HCT116 (cell line): ENCODE data around the gene PLD1. TPM values are rescaled to one million over a fixed set of nuclear protein-coding genes. Genes with fewer than 3 reads are reported as not detected.
A peak's percentile ranks its signal among the peaks of the same experiment; 100 is the strongest.

Experiments used
- ATAC-seq: fragments of 200-7000 bp; cut with Tn5 transposase; 2 replicates; pipeline ENCODE4 v1.9.1; 2020; ENCODE audit warnings: mild to moderate bottlenecking, moderate library complexity
- BruUV-seq: library from RNA; stranded (reverse); fragments of 400-500 nt; replicated peaks from 2 replicates; lab custom pipeline; 2021; lab: Mats Ljungman, UMichigan
- CTCF ChIA-PET: fragments of 300-600 bp; sonication (Branson Sonifier 250); formaldehyde crosslinking; loops from one replicate; lab custom pipeline; 2021; ENCODE audit warnings: antibody characterized with exemption; lab: Charles Lee
- POLR2A ChIA-PET: fragments of 300-600, 350-600 bp; sonication (Branson Sonifier 250); formaldehyde crosslinking; loops from one replicate; lab custom pipeline; 2021; ENCODE audit warnings: antibody characterized with exemption; lab: Charles Lee
- RAD21 ChIA-PET, 2 experiments: fragments of 300-600 bp; sonication (Branson Sonifier 250); formaldehyde crosslinking; loops; one replicate each; lab custom pipeline; 2023; ENCODE audit warnings: low total read pairs in 2 of 2; ENCODE audit not compliant: uncharacterized antibody in 2 of 2, unreplicated experiment in 2 of 2, low non-redundant PET in 1 of 2; lab: Charles Lee
- DNase-seq: peaks from one replicate; pipeline ENCODE4 v3.0.0-alpha.2; 2010; ENCODE audit warnings: low read depth, low spot score
- H2AFZ ChIP-seq: fragments of 200-600 bp; shearing (Covaris generic), sonication (generic); 2 replicates; pipeline ENCODE4 v1.6.1; 2017; ENCODE audit warnings: low read depth, mixed run types, mixed read lengths, antibody characterized with exemption, low read length; ENCODE audit not compliant: poor library complexity, severe bottlenecking
- H3K27ac ChIP-seq: 2 replicates; pipeline ENCODE4 v1.5.1; 2012; ENCODE audit warnings: low read depth, low read length
- H3K27me3 ChIP-seq: fragments of 200-600 bp; sonication (generic); 2 replicates; pipeline ENCODE4 v1.6.1; 2016; ENCODE audit warnings: mixed run types, low read length, mixed read lengths; ENCODE audit not compliant: insufficient read depth
- H3K36me3 ChIP-seq, 2 experiments: fragments of 200-500 bp in 1 of 2; fragments of 200-600 bp in 1 of 2; sonication (Bioruptor generic) in 1 of 2; sonication (generic) in 1 of 2; 2 replicates each; pipeline versions ENCODE4 v1.5.1 to v1.6.1; 2014 to 2016; ENCODE audit warnings: low read length in 2 of 2, inconsistent platforms in 1 of 2, mixed read lengths in 1 of 2, mixed run types in 1 of 2; ENCODE audit not compliant: insufficient read depth in 2 of 2, control insufficient read depth in 1 of 2
- H3K4me1 ChIP-seq, 2 experiments: fragments of 200-600 bp in 1 of 2; sonication (generic) in 1 of 2; 2 replicates each; pipeline versions ENCODE4 v1.5.1 to v1.6.1; 2012 to 2017; ENCODE audit warnings: low read length in 2 of 2, inconsistent platforms in 1 of 2, mild to moderate bottlenecking in 1 of 2, mixed read lengths in 1 of 2, mixed run types in 1 of 2, moderate library complexity in 1 of 2; ENCODE audit not compliant: insufficient read depth in 2 of 2, control insufficient read depth in 1 of 2
- H3K4me2 ChIP-seq: fragments of 200-600 bp; sonication (generic); 2 replicates; pipeline ENCODE4 v1.6.1; 2017; ENCODE audit warnings: mixed run types, low read length, mixed read lengths
- H3K4me3 ChIP-seq, 2 experiments: fragments of 200-600 bp in 1 of 2; sonication (generic) in 1 of 2; replicated peaks in 1 of 2; 2 replicates each; pipeline ENCODE4 v1.5.1; 2011 to 2016; ENCODE audit warnings: low read length in 2 of 2, control low read depth in 1 of 2, low read depth in 1 of 2, mild to moderate bottlenecking in 1 of 2, mixed read lengths in 1 of 2, mixed run types in 1 of 2
- H3K79me2 ChIP-seq: fragments of 200-600 bp; sonication (generic); 2 replicates; pipeline ENCODE4 v1.6.1; 2017; ENCODE audit warnings: mild to moderate bottlenecking, mixed run types, low read length, moderate library complexity, mixed read lengths; ENCODE audit not compliant: insufficient read depth
- H3K9ac ChIP-seq: fragments of 200-600 bp; sonication (generic); 2 replicates; pipeline ENCODE4 v1.6.1; 2016; ENCODE audit warnings: low read length, mixed read lengths
- H3K9me2 ChIP-seq: fragments of 200-600 bp; sonication (generic), shearing (Covaris generic); 2 replicates; pipeline ENCODE4 v1.6.1; 2017; ENCODE audit warnings: mixed run types, mild to moderate bottlenecking, moderate library complexity; ENCODE audit not compliant: insufficient read depth
- H3K9me3 ChIP-seq, 2 experiments: fragments of 200-500 bp in 1 of 2; fragments of 200-600 bp in 1 of 2; sonication (Bioruptor generic) in 1 of 2; sonication (generic) in 1 of 2; 2 replicates each; pipeline ENCODE4 v1.6.1; 2014 to 2017; ENCODE audit warnings: low read length in 2 of 2, mixed read lengths in 2 of 2, inconsistent platforms in 1 of 2, low read depth in 1 of 2, mild to moderate bottlenecking in 1 of 2, mixed run types in 1 of 2, moderate library complexity in 1 of 2; ENCODE audit not compliant: control insufficient read depth in 1 of 2, insufficient read depth in 1 of 2
- H4K20me1 ChIP-seq: fragments of 200-600 bp; sonication (generic), shearing (Covaris generic); 2 replicates; pipeline ENCODE4 v1.6.1; 2017; ENCODE audit warnings: mixed run types, mild to moderate bottlenecking, moderate library complexity; ENCODE audit not compliant: insufficient read depth
- ATF3 ChIP-seq: IDR thresholded peaks from 2 replicates; pipeline ENCODE4 v1.6.1; 2012
- EGR1 ChIP-seq: IDR thresholded peaks from 2 replicates; pipeline ENCODE4 v1.6.1; 2012; ENCODE audit warnings: low read depth
- ELF1 ChIP-seq: IDR thresholded peaks from 2 replicates; pipeline ENCODE4 v1.6.1; 2012; ENCODE audit warnings: low read depth, borderline replicate concordance
- EZH2 ChIP-seq: fragments of 200-600 bp; sonication (generic); IDR thresholded peaks from 2 replicates; pipeline ENCODE4 v1.6.1; 2017; ENCODE audit warnings: antibody characterized with exemption, mixed run types
- EZH2phosphoT487 ChIP-seq: fragments of 200-600 bp; IDR thresholded peaks from 2 replicates; pipeline ENCODE4 v1.6.1; 2018; ENCODE audit warnings: antibody characterized with exemption, borderline replicate concordance
- FOSL1 ChIP-seq: IDR thresholded peaks from 2 replicates; pipeline ENCODE4 v1.6.1; 2012; ENCODE audit warnings: low read depth
- MAX ChIP-seq: IDR thresholded peaks from 2 replicates; pipeline ENCODE4 v1.6.1; 2012
- POLR2A ChIP-seq: IDR thresholded peaks from 2 replicates; pipeline ENCODE4 v1.7.0; 2011; ENCODE audit warnings: borderline replicate concordance; ENCODE audit not compliant: insufficient read depth, insufficient read length; ENCODE audit errors: extremely low read depth
- REST ChIP-seq: IDR thresholded peaks from 2 replicates; pipeline ENCODE4 v1.6.1; 2012; ENCODE audit warnings: low read depth
- SP1 ChIP-seq: IDR thresholded peaks from 2 replicates; pipeline ENCODE4 v1.6.1; 2012; ENCODE audit warnings: low read depth
- YY1 ChIP-seq: IDR thresholded peaks from 2 replicates; pipeline ENCODE4 v1.6.1; 2011; ENCODE audit warnings: low read length, low read depth, moderate library complexity, mild to moderate bottlenecking; ENCODE audit not compliant: insufficient replicate concordance; ENCODE audit errors: extremely low read depth
- ZBTB33 ChIP-seq: IDR thresholded peaks from 2 replicates; pipeline ENCODE4 v1.6.1; 2011; ENCODE audit warnings: mild to moderate bottlenecking, low read length, moderate library complexity; ENCODE audit not compliant: insufficient replicate concordance; ENCODE audit errors: extremely low read depth
- intact Hi-C: fragments of 100-400 bp; cut with micrococcal nuclease; formaldehyde crosslinking; loops from 2 replicates; pipeline ENCODE4 v1.10.0; 2022
- total RNA-seq: library from RNA; stranded (reverse); gene quantifications from one replicate; pipeline ENCODE4 v1.2.1, GENCODE V29; 2021; ENCODE audit not compliant: unreplicated experiment

The PLD1 gene
- total RNA-seq, 1 experiment from 2014 or later, result 8.4 TPM

DNA sequence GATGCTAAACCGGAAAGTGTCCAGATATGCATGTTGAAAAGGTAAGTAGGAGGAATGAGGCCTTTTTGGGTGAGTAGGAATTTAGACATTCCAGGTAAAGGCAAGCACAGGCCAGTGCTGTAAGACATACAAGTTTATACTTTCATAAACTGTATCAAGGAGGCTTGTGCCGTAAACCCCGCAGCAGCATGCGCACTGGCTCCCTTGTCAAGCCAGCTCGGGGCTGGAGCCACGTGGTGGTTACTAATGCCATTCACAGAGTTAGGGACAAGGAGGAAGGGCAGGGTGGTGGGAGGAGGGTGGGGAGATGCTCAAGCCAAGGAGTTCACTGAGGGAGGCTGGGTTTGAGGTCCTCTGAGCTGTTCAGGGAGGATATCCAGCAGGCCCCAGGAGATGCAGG is 35.8 kb downstream of the PLD1 start:
- Histone ChIP-seq H3K36me3 (no peaks in the 10 kb centered on the region), H3K9me3 (no peaks in the 10 kb centered on the region), H2AFZ (no peak overlapping the region), H3K9me2 (no peaks in the 10 kb centered on the region), H3K27me3 (no peaks in the 10 kb centered on the region), H3K4me3 (no peak overlapping the region), H3K9ac (no peak overlapping the region), H3K4me1 (0 out of 4 replicates have a peak, but pooled peaks cover 0 to 5% of the 10 kb centered on the region in 2 experiments), H3K4me2 (no peak overlapping the region), H4K20me1 (no peaks in the 10 kb centered on the region), H3K27ac (no peak overlapping the region), H3K79me2 (no peaks in the 10 kb centered on the region)
- ChIA-PET RAD21 (no interaction called here), CTCF (no interaction called here), POLR2A (no interaction called here)
- DNase-seq (no peak), ATAC-seq (no peak)
- TF ChIP-seq MAX (no peak), EZH2 (no peak)
- intact Hi-C loops, result loop anchor here (5.0 to 10.0 kb wide), 3 partner anchors 72 to 730 kb away; no protein-coding TSS in a partner anchor
- BruUV-seq, result no TSS peak

DNA sequence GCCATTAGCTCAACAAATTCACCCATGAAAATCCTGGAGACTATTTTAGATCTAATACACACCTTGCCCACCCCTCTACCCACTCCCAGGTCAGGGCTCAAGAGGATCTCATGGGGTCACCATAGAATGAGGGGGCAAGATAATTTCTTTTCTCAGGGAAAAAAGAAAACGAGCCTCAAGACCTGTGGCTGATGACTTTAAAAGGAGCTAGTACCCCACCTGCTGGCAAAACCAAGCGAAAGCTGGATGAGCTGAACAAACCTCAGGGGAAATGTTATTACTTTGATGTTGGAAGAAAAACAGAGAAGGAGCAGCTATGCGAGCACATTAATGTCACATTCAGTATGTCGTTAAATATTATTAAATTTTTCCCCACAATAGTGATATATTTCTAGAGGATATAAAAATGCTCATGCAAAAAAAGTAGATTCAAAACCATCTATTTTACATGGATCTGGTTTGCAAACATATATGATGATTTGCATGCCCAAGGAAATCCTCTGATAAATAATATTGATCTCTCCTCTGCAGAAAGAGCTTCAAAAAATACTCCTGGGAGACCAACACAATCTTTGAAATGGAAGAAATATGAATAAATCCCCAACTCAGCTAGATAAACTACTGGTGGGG is 37.7 kb downstream of the PLD1 start:
- H3K9ac ChIP-seq, result no peak overlapping the region
- BruUV-seq, result no TSS peak
- intact Hi-C loops, result loop anchor here (1.0 to 10.0 kb wide), 5 partner anchors 70 to 811 kb away; no protein-coding TSS in a partner anchor
- TF ChIP-seq EZH2phosphoT487, result no peak
- no peak for TF ChIP-seq YY1
- no peak for TF ChIP-seq MAX
- TF ChIP-seq ELF1, result no peak
- TF ChIP-seq ATF3, result no peak
- no peak for TF ChIP-seq SP1
- TF ChIP-seq ZBTB33, result no peak
- TF ChIP-seq REST, result no peak
- TF ChIP-seq EGR1, result no peak
- TF ChIP-seq POLR2A, result no peak
- no peak for TF ChIP-seq FOSL1

More for the DNA sequence above, 37.7 kb downstream of the PLD1 start:
- CTCF ChIA-PET, result interaction anchor here (0.5 to 3.7 kb wide), 25 partner anchors 9 to 809 kb away, joined by 3 to 56 read pairs (median 5); no protein-coding TSS in a partner anchor
- Histone ChIP-seq H3K36me3 (no peaks in the 10 kb centered on the region), H3K9me2 (no peaks in the 10 kb centered on the region), H2AFZ (no peak overlapping the region), H3K27me3 (no peaks in the 10 kb centered on the region), H3K4me1 (0 out of 4 replicates have a peak, but pooled peaks cover 0 to 5% of the 10 kb centered on the region in 2 experiments), H3K4me3 (no peak overlapping the region), H3K4me2 (peak overlapping the region; percentile 29), H3K27ac (no peak overlapping the region), H3K9me3 (no peaks in the 10 kb centered on the region), H4K20me1 (no peaks in the 10 kb centered on the region), H3K79me2 (no peaks in the 10 kb centered on the region)
- RAD21 ChIA-PET, result interaction anchor here (0.7 to 1.2 kb wide), 7 partner anchors 58 to 811 kb away, joined by 3 to 6 read pairs (median 3); no protein-coding TSS in a partner anchor
- peak; percentile 76 for ATAC-seq
- DNase-seq, result peak; percentile 52
- POLR2A ChIA-PET, result interaction anchor here (0.6 kb wide), 1 partner anchor 722 kb away, joined by 3 read pairs; no protein-coding TSS in a partner anchor
